Germinal center (tissue), 1 donor: Measurements from ENCODE around the gene ABL2.
"Not testable (repeated sequence)": the region's sequence is repeated elsewhere in the genome, so short reads cannot be mapped to it uniquely, and the experiment has no call there.

Experiments used
- DNase-seq: peaks from one replicate; pipeline ENCODE4 v3.0.0; 2012; ENCODE audit warnings: mixed read lengths, low spot score

The ABL2 gene

GRCh38 chr1:179217943-179218507 lies 11.5 kb downstream of the ABL2 start:
- no peak for DNase-seq

- DNase-seq = not testable (repeated sequence)
Measured at GRCh38 chr1:179213317-179213716, 16.2 kb downstream of the ABL2 start.

GRCh38 chr1:179208681-179209477 lies 20.6 kb downstream of the ABL2 start:
- no peak for DNase-seq

- DNase-seq = no peak
Measured at GRCh38 chr1:179206812-179207211, 22.7 kb downstream of the ABL2 start.

- no peak for DNase-seq
Measured at GRCh38 chr1:179205284-179205683, 24.2 kb downstream of the ABL2 start.

- no peak for DNase-seq
Measured at GRCh38 chr1:179202161-179202560, 27.3 kb downstream of the ABL2 start.

- DNase-seq = no peak
Measured at GRCh38 chr1:179200586-179200985, 28.9 kb downstream of the ABL2 start.

GRCh38 chr1:179197690-179198297 lies 31.7 kb downstream of the ABL2 start:
- no peak for DNase-seq

- not testable (repeated sequence) for DNase-seq
Measured at GRCh38 chr1:179195857-179196256, 33.6 kb downstream of the ABL2 start.

- DNase-seq = no peak
Measured at GRCh38 chr1:179195376-179195775, 34.1 kb downstream of the ABL2 start.

GRCh38 chr1:179194068-179194537 lies 35.4 kb downstream of the ABL2 start:
- DNase-seq = no peak

- DNase-seq = no peak
Measured at GRCh38 chr1:179190861-179191260, 38.6 kb downstream of the ABL2 start.

- DNase-seq = no peak
Measured at GRCh38 chr1:179187735-179188471, 41.6 kb downstream of the ABL2 start.

- DNase-seq = no peak
Measured at GRCh38 chr1:179187043-179187442, 42.4 kb downstream of the ABL2 start.

- DNase-seq = no peak
Measured at GRCh38 chr1:179184403-179184802, 45.1 kb downstream of the ABL2 start.

- DNase-seq = no peak
Measured at GRCh38 chr1:179183857-179184256, 45.6 kb downstream of the ABL2 start.

GRCh38 chr1:179178950-179179349 lies 50.5 kb downstream of the ABL2 start:
- no peak for DNase-seq

- DNase-seq = no peak
Measured at GRCh38 chr1:179178183-179178582, 51.3 kb downstream of the ABL2 start.

- DNase-seq = no peak
Measured at GRCh38 chr1:179177615-179178014, 51.9 kb downstream of the ABL2 start.

- no peak for DNase-seq
Measured at GRCh38 chr1:179177182-179177581, 52.3 kb downstream of the ABL2 start.

GRCh38 chr1:179175011-179175841 lies 54.3 kb downstream of the ABL2 start:
- no peak for DNase-seq

- not testable (repeated sequence) for DNase-seq
Measured at GRCh38 chr1:179170468-179170770, 59.1 kb downstream of the ABL2 start.
